ENCODE results near the gene KCNN3. TPM values are rescaled to one million over a fixed set of nuclear protein-coding genes. Genes with fewer than 3 reads are reported as not detected.

Gene KCNN3
- total RNA-seq, 4 donors from 2014 or later = 0.21 to 0.78 (median 0.26) TPM

DNA sequence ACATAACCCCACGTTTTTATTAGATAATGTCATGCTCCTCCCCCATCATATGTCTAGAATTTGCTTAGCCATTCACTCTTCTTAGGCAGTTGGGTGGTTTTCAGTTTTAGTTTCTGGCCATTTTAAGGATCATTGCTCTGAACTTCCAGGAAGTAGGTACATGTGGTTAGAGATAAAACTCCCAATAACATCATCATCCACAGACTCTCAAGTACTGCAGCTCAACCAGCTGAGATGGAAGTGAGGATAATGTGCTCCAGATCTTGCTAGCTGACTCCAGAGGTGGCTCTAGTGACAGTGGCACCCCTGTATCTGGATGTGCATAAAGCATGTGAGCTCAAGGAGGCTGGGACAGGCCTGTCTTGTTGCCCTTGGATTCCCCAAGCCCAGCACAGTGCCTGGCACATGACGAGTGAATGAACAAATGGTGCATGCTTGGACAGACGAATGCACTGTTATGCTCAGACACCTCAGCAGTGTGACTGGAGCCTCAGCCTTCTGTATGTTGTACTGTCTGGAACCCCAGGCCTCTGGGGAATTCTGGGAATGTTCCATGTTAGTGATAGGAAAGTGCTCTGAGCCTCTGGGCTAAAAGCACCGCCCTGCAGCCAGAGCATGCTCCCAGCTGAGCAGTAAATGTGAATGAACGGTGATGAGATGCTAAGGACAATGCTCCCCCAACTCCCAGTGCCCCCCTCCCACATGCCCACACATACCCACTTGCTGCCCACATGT, 16.4 kb upstream of the KCNN3 start:
- H3K4me1 ChIP-seq = no peaks in the 10 kb centered on the region
- no peaks in the 10 kb centered on the region for H3K27me3 ChIP-seq
- H3K36me3 ChIP-seq = no peaks in the 10 kb centered on the region
- H3K27ac ChIP-seq = no peak overlapping the region
- no peaks in the 10 kb centered on the region for H3K9me3 ChIP-seq
- WGBS, 2 donors = 48 to 57% methylated on average over 5 of the region's 5 CpGs
- TF ChIP-seq CTCF (IDR thresholded peaks at IDR 0.05) (no peak), EP300 (IDR thresholded peaks at IDR 0.05) (no peak), POLR2A (IDR thresholded peaks at IDR 0.05) (no peak)
- no peak for DNase-seq (ENCODE audit: low spot score in 2 of 2)
- H3K4me3 ChIP-seq = no peak overlapping the region

GRCh38 chr1:154884869-154885701, 15.0 kb upstream of the KCNN3 start:
- no peaks in the 10 kb centered on the region for H3K27me3 ChIP-seq
- DNase-seq (ENCODE audit: low spot score in 2 of 2) = no peak
- H3K9me3 ChIP-seq = no peaks in the 10 kb centered on the region
- H3K27ac ChIP-seq = peak overlapping the region in 1 of 4 donors; percentile 9
- H3K4me3 ChIP-seq = no peak overlapping the region
- H3K4me1 ChIP-seq = no peaks in the 10 kb centered on the region
- 41 to 51% methylated on average over 6 of the region's 6 CpGs for WGBS, 2 donors
- H3K36me3 ChIP-seq = no peaks in the 10 kb centered on the region
- TF ChIP-seq EP300 (IDR thresholded peaks at IDR 0.05) = no peak
- no peak for TF ChIP-seq POLR2A (IDR thresholded peaks at IDR 0.05)
- TF ChIP-seq CTCF (IDR thresholded peaks at IDR 0.05) = no peak

DNA sequence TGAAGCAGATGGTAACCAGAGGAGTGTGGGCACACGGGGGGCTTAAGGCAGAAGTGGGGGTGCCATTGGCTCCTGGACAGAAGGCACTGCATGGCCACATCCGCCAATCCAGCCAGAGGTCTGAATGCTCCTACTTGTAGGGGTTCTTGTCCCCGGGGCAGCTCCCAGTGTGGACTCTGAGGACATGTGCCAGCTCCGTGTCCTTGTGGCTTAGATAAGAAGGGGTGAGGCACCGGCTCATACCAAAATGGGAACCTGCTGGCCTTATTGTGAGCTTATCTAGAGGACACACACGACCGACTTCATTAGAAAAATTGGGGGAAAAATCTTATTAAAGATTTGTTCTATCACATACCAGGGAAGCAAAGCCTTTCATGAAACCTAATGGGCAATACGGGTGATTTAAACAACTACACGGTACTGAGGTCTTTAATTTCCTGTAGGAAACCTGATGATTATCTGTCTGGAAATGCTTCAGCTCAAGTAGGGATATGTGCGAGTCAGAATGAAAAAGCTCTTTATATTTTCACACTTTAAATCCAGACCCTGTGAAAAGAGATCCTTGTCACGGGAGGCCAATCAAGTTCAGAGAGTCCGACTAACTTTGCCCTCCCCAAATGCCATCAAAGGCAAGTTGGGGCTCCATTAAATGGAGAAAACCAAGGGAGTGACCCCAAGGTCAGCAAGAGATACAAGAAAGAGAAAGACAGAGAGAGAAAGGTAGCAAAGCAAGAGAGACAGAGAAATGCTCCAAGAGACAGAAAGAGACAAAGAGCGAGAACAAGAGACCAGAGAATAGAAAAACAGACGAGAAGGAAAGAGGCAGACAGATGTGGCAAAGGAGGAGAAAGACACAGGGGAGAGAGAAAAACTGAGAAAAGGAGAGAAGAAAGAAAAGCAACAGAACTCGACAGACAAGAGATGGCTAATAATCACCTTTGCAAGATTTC, 14.1 kb upstream of the KCNN3 start:
- H3K9me3 ChIP-seq = no peaks in the 10 kb centered on the region
- H3K36me3 ChIP-seq = no peaks in the 10 kb centered on the region
- 54 to 57% methylated on average over 15 of the region's 15 CpGs for WGBS, 2 donors
- TF ChIP-seq EP300 (IDR thresholded peaks at IDR 0.05) = no peak
- no peak for TF ChIP-seq CTCF (IDR thresholded peaks at IDR 0.05)
- no peak for TF ChIP-seq POLR2A (IDR thresholded peaks at IDR 0.05)
- no peak overlapping the region for H3K4me3 ChIP-seq
- H3K27ac ChIP-seq = no peak overlapping the region
- no peaks in the 10 kb centered on the region for H3K4me1 ChIP-seq
- DNase-seq (ENCODE audit: low spot score in 2 of 2) = no peak
- no peaks in the 10 kb centered on the region for H3K27me3 ChIP-seq

- TF ChIP-seq EP300 (IDR thresholded peaks at IDR 0.05) (no peak), CTCF (IDR thresholded peaks at IDR 0.05) (no peak), POLR2A (IDR thresholded peaks at IDR 0.05) (no peak)
- no peak for DNase-seq (ENCODE audit: low spot score in 2 of 2)
- Histone ChIP-seq H3K27ac (no peak overlapping the region), H3K27me3 (no peaks in the 10 kb centered on the region), H3K36me3 (no peaks in the 10 kb centered on the region), H3K4me3 (no peak overlapping the region), H3K4me1 (peaks cover 0 to 5% (median 0%) of the 10 kb centered on the region in 4 donors), H3K9me3 (no peaks in the 10 kb centered on the region)
- 77 to 78% methylated on average over 9 to 10 of the region's 10 CpGs for WGBS, 2 donors
Observed at GRCh38 chr1:154881820-154882535, 11.9 kb upstream of the KCNN3 start.
